IMR-90 (cell line): ENCODE data around the gene SPINDOC. TPM values are rescaled to one million over a fixed set of nuclear protein-coding genes. Genes with fewer than 3 reads are reported as not detected.

Experiments used
- ATAC-seq: fragments of 200-7000 bp; cut with Tn5 transposase; 2 replicates; pipeline ENCODE4 v1.9.1; 2020; ENCODE audit warnings: low read depth, mild to moderate bottlenecking, moderate library complexity
- BruUV-seq: library from RNA; stranded (reverse); fragments of 400-500 nt; replicated peaks from 2 replicates; lab custom pipeline; 2021; lab: Mats Ljungman, UMichigan
- CTCF ChIA-PET: fragments of 300-600 bp; formaldehyde crosslinking; extraction: SDS; loops from one replicate; lab custom pipeline; 2021; ENCODE audit warnings: antibody characterized with exemption; lab: Yijun Ruan, JAX
- POLR2A ChIA-PET: fragments of 300-600 bp; sonication (Branson Sonifier 250); formaldehyde crosslinking; loops from one replicate; lab custom pipeline; 2022; ENCODE audit warnings: antibody characterized with exemption; ENCODE audit not compliant: unreplicated experiment; lab: Charles Lee
- DNase-seq: peaks from one replicate; pipeline ENCODE4 v3.0.0; 2013
- H2AFZ ChIP-seq: replicated peaks from 2 replicates; pipeline ENCODE3; 2013; ENCODE audit warnings: low read length, mild to moderate bottlenecking; ENCODE audit not compliant: poor library complexity
- H2AK5ac ChIP-seq: 2 replicates; pipeline ENCODE4 v1.6.1; 2013; ENCODE audit warnings: low read depth, low read length, inconsistent platforms
- H2AK9ac ChIP-seq: replicated peaks from 2 replicates; pipeline ENCODE3; 2013; ENCODE audit warnings: mild to moderate bottlenecking, low read depth, low read length, moderate library complexity; ENCODE audit not compliant: poor library complexity
- H2BK120ac ChIP-seq: 2 replicates; pipeline ENCODE4 v1.6.1; 2013; ENCODE audit warnings: low read depth, low read length, inconsistent platforms
- H2BK15ac ChIP-seq: 3 replicates; pipeline ENCODE4 v1.6.1; 2013; ENCODE audit warnings: low read depth, low read length, inconsistent platforms
- H2BK20ac ChIP-seq: 2 replicates; pipeline ENCODE4 v1.6.1; 2013; ENCODE audit warnings: low read depth, mild to moderate bottlenecking, inconsistent platforms, low read length, moderate library complexity
- H2BK5ac ChIP-seq: 2 replicates; pipeline ENCODE4 v1.6.1; 2013; ENCODE audit warnings: mild to moderate bottlenecking, low read depth, low read length, inconsistent platforms; ENCODE audit not compliant: poor library complexity, severe bottlenecking
- H3K14ac ChIP-seq: replicated peaks from 2 replicates; pipeline ENCODE4 v1.6.1; 2013; ENCODE audit warnings: low read depth, low read length, inconsistent platforms
- H3K18ac ChIP-seq: 2 replicates; pipeline ENCODE4 v1.6.1; 2013; ENCODE audit warnings: low read depth, low read length, control low read depth
- H3K23ac ChIP-seq: 2 replicates; pipeline ENCODE4 v1.6.1; 2013; ENCODE audit warnings: low read depth, low read length, inconsistent platforms
- H3K27ac ChIP-seq: 2 replicates; pipeline ENCODE4 v1.5.1; 2013; ENCODE audit warnings: mild to moderate bottlenecking, control low read depth, low read length; ENCODE audit not compliant: insufficient read depth
- H3K27me3 ChIP-seq: 2 replicates; pipeline ENCODE4 v1.6.1; 2013; ENCODE audit warnings: low read length; ENCODE audit not compliant: control insufficient read depth, insufficient read depth
- H3K36me3 ChIP-seq: 2 replicates; pipeline ENCODE4 v1.6.1; 2013; ENCODE audit warnings: low read length, mixed read lengths; ENCODE audit not compliant: control insufficient read depth, insufficient read depth
- H3K4ac ChIP-seq: 2 replicates; pipeline ENCODE4 v1.6.1; 2013; ENCODE audit warnings: low read depth, low read length, inconsistent platforms
- H3K4me1 ChIP-seq: 2 replicates; pipeline ENCODE4 v1.6.1; 2013; ENCODE audit warnings: low read length, mixed read lengths; ENCODE audit not compliant: control insufficient read depth, insufficient read depth
- H3K4me2 ChIP-seq: 2 replicates; pipeline ENCODE4 v1.6.1; 2013; ENCODE audit warnings: low read depth, mild to moderate bottlenecking, control low read depth, low read length, moderate library complexity
- H3K4me3 ChIP-seq: 2 replicates; pipeline ENCODE4 v1.5.1; 2013; ENCODE audit warnings: low read depth, mild to moderate bottlenecking, control low read depth, low read length, moderate library complexity; ENCODE audit not compliant: insufficient read depth
- H3K56ac ChIP-seq: 2 replicates; pipeline ENCODE4 v1.6.1; 2013; ENCODE audit warnings: low read length, inconsistent platforms; ENCODE audit not compliant: insufficient read depth; ENCODE audit errors: extremely low read depth
- H3K79me1 ChIP-seq, 2 experiments: 2 replicates each; pipeline ENCODE4 v1.6.1; 2013; ENCODE audit warnings: low read length in 2 of 2, inconsistent platforms in 1 of 2, low read depth in 1 of 2
- H3K9ac ChIP-seq: 2 replicates; pipeline ENCODE4 v1.6.1; 2013; ENCODE audit warnings: low read depth, low read length, control low read depth
- H3K9me1 ChIP-seq: 2 replicates; pipeline ENCODE4 v1.6.1; 2013; ENCODE audit warnings: low read length, inconsistent platforms; ENCODE audit not compliant: insufficient read depth
- H3K9me3 ChIP-seq: 2 replicates; pipeline ENCODE4 v1.6.1; 2013; ENCODE audit warnings: low read length; ENCODE audit not compliant: control insufficient read depth, insufficient read depth
- H4K20me1 ChIP-seq: 2 replicates; pipeline ENCODE4 v1.6.1; 2013; ENCODE audit warnings: low read length, inconsistent platforms; ENCODE audit not compliant: insufficient read depth
- H4K5ac ChIP-seq: 2 replicates; pipeline ENCODE4 v1.6.1; 2013; ENCODE audit warnings: mild to moderate bottlenecking, low read depth, low read length, control low read depth
- H4K8ac ChIP-seq, 2 experiments: 2 replicates each; pipeline ENCODE4 v1.6.1; 2013; ENCODE audit warnings: low read depth in 2 of 2, low read length in 2 of 2, control low read depth in 1 of 2, inconsistent platforms in 1 of 2
- H4K91ac ChIP-seq: 2 replicates; pipeline ENCODE4 v1.6.1; 2013; ENCODE audit warnings: low read depth, low read length, inconsistent platforms; ENCODE audit not compliant: insufficient read depth
- BHLHE40 ChIP-seq: fragments of 150-350 bp; IDR thresholded peaks from 2 replicates; pipeline ENCODE4 v1.6.1; 2016; ENCODE audit warnings: mild to moderate bottlenecking, low read depth, low read length
- CEBPB ChIP-seq: IDR thresholded peaks from 2 replicates; pipeline ENCODE4 v1.6.1; 2012; ENCODE audit warnings: low read depth, low read length, improper control_type of control experiment
- CHD1 ChIP-seq: IDR thresholded peaks from 2 replicates; pipeline ENCODE4 v1.6.1; 2012; ENCODE audit warnings: low read depth, low read length, improper control_type of control experiment
- FOS ChIP-seq: fragments of 150-350 bp; IDR thresholded peaks from 2 replicates; pipeline ENCODE4 v1.6.1; 2016; ENCODE audit warnings: low read depth, low read length
- MAFK ChIP-seq: IDR thresholded peaks from 2 replicates; pipeline ENCODE4 v1.6.1; 2012; ENCODE audit warnings: low read depth, low read length, improper control_type of control experiment
- MAZ ChIP-seq: IDR thresholded peaks from 2 replicates; pipeline ENCODE4 v1.6.1; 2012; ENCODE audit warnings: low read depth, mild to moderate bottlenecking, low read length, improper control_type of control experiment, moderate library complexity, borderline replicate concordance
- MXI1 ChIP-seq: IDR thresholded peaks from 2 replicates; pipeline ENCODE4 v1.6.1; 2012; ENCODE audit warnings: low read depth, mild to moderate bottlenecking, low read length, moderate library complexity, borderline replicate concordance
- NFE2L2 ChIP-seq: fragments of 150-350 bp; IDR thresholded peaks from 2 replicates; pipeline ENCODE4 v1.6.1; 2016; ENCODE audit warnings: low read depth, mild to moderate bottlenecking, low read length
- POLR2A ChIP-seq: IDR thresholded peaks from 2 replicates; pipeline ENCODE4 v1.6.1; 2012; ENCODE audit warnings: mild to moderate bottlenecking, low read depth, low read length
- RAD21 ChIP-seq: IDR thresholded peaks from 2 replicates; pipeline ENCODE4 v1.6.1; 2012; ENCODE audit warnings: low read length, improper control_type of control experiment
- RCOR1 ChIP-seq: IDR thresholded peaks from 2 replicates; pipeline ENCODE4 v1.6.1; 2012; ENCODE audit warnings: mild to moderate bottlenecking, low read length, improper control_type of control experiment; ENCODE audit not compliant: insufficient replicate concordance
- RFX5 ChIP-seq: IDR thresholded peaks from 2 replicates; pipeline ENCODE4 v1.8.0; 2012; ENCODE audit warnings: low read depth, mild to moderate bottlenecking, low read length, moderate library complexity
- SMC3 ChIP-seq: fragments of 150-350 bp; IDR thresholded peaks from 2 replicates; pipeline ENCODE4 v1.6.1; 2016; ENCODE audit warnings: low read depth, mild to moderate bottlenecking, antibody characterized with exemption, low read length, moderate library complexity
- WGBS, 2 experiments: methylation state at CpG; one replicate each; pipeline versions ENCODE4 v1.1.5 to v1.1.7; 2013; ENCODE audit warnings: missing lambda C conversion rate in 2 of 2; ENCODE audit not compliant: insufficient read length in 1 of 2; ENCODE audit errors: extremely low coverage in 2 of 2; 5-methylcytosine and 5-hydroxymethylcytosine counted together
- dilution Hi-C: fragments of 300-500 bp; cut with HindIII; formaldehyde crosslinking; loops from one replicate; pipeline ENCODE4 v1.14.3; 2018; ENCODE audit warnings: low sequenced_read_pairs; ENCODE audit not compliant: unreplicated experiment
- in situ Hi-C: fragments of 300-500 bp; cut with MboI; formaldehyde crosslinking; loops from 3 replicates; pipeline ENCODE4 v1.14.3; 2019; ENCODE audit warnings: low sequenced_read_pairs, inconsistent platforms, mixed read lengths
- intact Hi-C: fragments of 100-400 bp; cut with micrococcal nuclease; formaldehyde crosslinking; loops from 2 replicates; pipeline ENCODE4 v1.10.0; 2022
- polyA plus RNA-seq, 3 experiments: library from polyadenylated mRNA; depleted of rRNA; stranded (reverse); fragments of >200 nt; gene quantifications; 2 replicates each; pipeline ENCODE4 v1.2.3, GENCODE V29; 2012; ENCODE audit warnings: low replicate concordance in 1 of 3
- total RNA-seq: library from RNA; depleted of rRNA; stranded (reverse); fragments of >200 nt; gene quantifications from 2 replicates; pipeline ENCODE4 v1.2.3, GENCODE V29; 2012
- TF ChIP-seq, protein P1 (sequence below): fragments of 150-350 bp; IDR thresholded peaks from 2 replicates; pipeline ENCODE4 v1.6.1; 2017; ENCODE audit warnings: mild to moderate bottlenecking, antibody characterized with exemption, low read length, low read depth
- TF ChIP-seq, protein P2 (sequence below): fragments of 150-350 bp; IDR thresholded peaks from 2 replicates; pipeline ENCODE4 v1.6.1; 2016; ENCODE audit warnings: low read depth, mild to moderate bottlenecking, low read length, moderate library complexity, borderline replicate concordance

Gene SPINDOC
- total and polyA plus RNA-seq, 2 of the 4 experiments (the other 2 are of a cell fraction) = 10.0 to 29.9 TPM

DNA sequence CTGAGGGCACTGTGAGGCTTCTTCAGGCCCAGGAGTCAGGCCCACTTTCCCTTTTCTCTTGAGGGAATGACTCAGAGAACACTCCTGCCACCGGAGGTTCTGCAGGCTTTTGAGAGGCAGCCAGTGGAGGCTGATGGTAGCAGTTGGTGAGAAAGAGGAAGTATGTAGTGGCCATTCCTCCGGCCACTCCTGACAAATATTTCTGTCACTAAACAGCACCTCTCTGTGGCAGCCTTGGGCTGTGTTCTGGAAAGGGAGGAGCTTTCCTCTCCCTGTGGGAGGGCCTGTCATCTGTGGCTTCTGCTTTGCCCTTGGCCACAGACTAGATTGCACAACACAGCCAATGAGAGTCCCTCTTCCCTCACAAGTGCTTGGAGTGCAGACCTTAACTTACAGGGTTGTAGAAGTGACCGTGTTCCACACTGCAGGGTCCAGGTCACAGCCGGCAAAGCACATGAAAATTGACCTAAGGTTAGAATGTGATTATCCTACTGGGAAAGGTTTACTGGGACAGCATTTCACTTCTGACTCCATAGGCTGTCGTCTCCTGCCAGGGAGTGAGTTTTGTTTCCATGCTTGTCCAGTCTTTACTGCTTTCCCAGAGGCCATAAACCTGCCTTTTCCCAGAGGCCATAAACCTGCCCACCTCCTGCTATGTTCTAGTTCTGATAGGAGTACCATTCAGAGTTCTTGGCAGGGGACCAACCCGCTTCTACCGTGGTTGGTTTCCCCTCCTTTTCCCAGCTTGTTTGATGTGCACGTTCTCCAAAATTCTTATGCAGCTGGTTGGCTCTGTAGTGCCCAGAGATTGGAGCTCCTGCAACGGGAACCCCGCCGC, 58.9 kb downstream of the SPINDOC start:
- dilution Hi-C loops = no loop called here
- H3K4me3 ChIP-seq = no peak overlapping the region
- peaks cover 46 to 90% of the 10 kb centered on the region in 2 experiments for H3K79me1 ChIP-seq
- DNase-seq = peak; percentile 93
- ChIA-PET POLR2A (interaction anchor here (0.5 to 1.0 kb wide), 4 partner anchors 27 to 1204 kb away, joined by 3 to 4 read pairs (median 4); partner anchors contain the start of gene MARK2), CTCF (interaction anchor here (0.6 to 1.6 kb wide), 4 partner anchors 16 to 74 kb away, joined by 3 to 5 read pairs (median 3); no protein-coding TSS in a partner anchor)
- no TSS peak for BruUV-seq
- H3K27ac ChIP-seq = no peak overlapping the region
- H4K20me1 ChIP-seq = peaks cover 96% of the 10 kb centered on the region
- H2AK9ac ChIP-seq = peak overlapping the region; percentile 1
- H3K14ac ChIP-seq = no peak overlapping the region
- WGBS, 2 experiments = 25% methylated on average over 2 of the region's 11 CpGs; no CpG with 5 or more reads in 1 of the 2 experiments
- H3K4me1 ChIP-seq = peaks cover 14% of the 10 kb centered on the region; the same call in 1 of the 2 replicates
- no peak overlapping the region for H4K8ac ChIP-seq
- H4K91ac ChIP-seq = no peak overlapping the region
- H2BK20ac ChIP-seq = no peak overlapping the region
- H3K23ac ChIP-seq = no peak overlapping the region
- H3K9me3 ChIP-seq = no peaks in the 10 kb centered on the region
- H3K9me1 ChIP-seq = peaks cover 26% of the 10 kb centered on the region
- H3K18ac ChIP-seq = no peak overlapping the region
- peak overlapping the region; percentile 11 for H2AFZ ChIP-seq
- H3K27me3 ChIP-seq = no peaks in the 10 kb centered on the region
- H4K5ac ChIP-seq = no peak overlapping the region
- H2BK5ac ChIP-seq = peak overlapping the region; percentile 40
- no peak overlapping the region for H2BK15ac ChIP-seq
- H3K56ac ChIP-seq = no peak overlapping the region
- in situ Hi-C loops = no loop called here
- intact Hi-C loops = loop anchor here (1.0 kb wide), 2 partner anchors 27 to 33 kb away; partner anchors contain the start of gene MARK2
- peak; percentile 96 for ATAC-seq
- no peak overlapping the region; the same call in 1 of the 2 replicates for H3K4ac ChIP-seq
- no peak overlapping the region for H2AK5ac ChIP-seq
- H3K4me2 ChIP-seq = peak overlapping the region; percentile 55
- no peak overlapping the region for H3K9ac ChIP-seq
- no peak overlapping the region for H2BK120ac ChIP-seq
- peaks cover 7% of the 10 kb centered on the region; the same call in 1 of the 2 replicates for H3K36me3 ChIP-seq
- no peak for TF ChIP-seq RFX5
- TF ChIP-seq RCOR1 = no peak
- no peak for TF ChIP-seq BHLHE40
- no peak for TF ChIP-seq CHD1
- TF ChIP-seq POLR2A = no peak
- peak; percentile 44; the same call in 1 of the 2 replicates for TF ChIP-seq FOS
- TF ChIP-seq MXI1 = 0 out of 2 replicates have a peak, but pooled peaks have one; percentile 8
- TF ChIP-seq, protein P1, sequence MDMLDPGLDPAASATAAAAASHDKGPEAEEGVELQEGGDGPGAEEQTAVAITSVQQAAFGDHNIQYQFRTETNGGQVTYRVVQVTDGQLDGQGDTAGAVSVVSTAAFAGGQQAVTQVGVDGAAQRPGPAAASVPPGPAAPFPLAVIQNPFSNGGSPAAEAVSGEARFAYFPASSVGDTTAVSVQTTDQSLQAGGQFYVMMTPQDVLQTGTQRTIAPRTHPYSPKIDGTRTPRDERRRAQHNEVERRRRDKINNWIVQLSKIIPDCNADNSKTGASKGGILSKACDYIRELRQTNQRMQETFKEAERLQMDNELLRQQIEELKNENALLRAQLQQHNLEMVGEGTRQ = no peak
- TF ChIP-seq MAZ = no peak
- peak; percentile 62 for TF ChIP-seq RAD21
- TF ChIP-seq SMC3 = peak; percentile 51
- TF ChIP-seq, protein P2, sequence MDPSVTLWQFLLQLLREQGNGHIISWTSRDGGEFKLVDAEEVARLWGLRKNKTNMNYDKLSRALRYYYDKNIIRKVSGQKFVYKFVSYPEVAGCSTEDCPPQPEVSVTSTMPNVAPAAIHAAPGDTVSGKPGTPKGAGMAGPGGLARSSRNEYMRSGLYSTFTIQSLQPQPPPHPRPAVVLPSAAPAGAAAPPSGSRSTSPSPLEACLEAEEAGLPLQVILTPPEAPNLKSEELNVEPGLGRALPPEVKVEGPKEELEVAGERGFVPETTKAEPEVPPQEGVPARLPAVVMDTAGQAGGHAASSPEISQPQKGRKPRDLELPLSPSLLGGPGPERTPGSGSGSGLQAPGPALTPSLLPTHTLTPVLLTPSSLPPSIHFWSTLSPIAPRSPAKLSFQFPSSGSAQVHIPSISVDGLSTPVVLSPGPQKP = no peak
- TF ChIP-seq CEBPB = peak; percentile 100
- no peak for TF ChIP-seq NFE2L2
- no peak for TF ChIP-seq MAFK
